HCT116 (cell line): Measurements from ENCODE around the gene HPS3.

Source experiments
- CEBPB ChIP-seq: IDR thresholded peaks from 2 replicates; pipeline ENCODE4 v1.6.1; 2012; ENCODE audit warnings: low read depth
- ELF1 ChIP-seq: IDR thresholded peaks from 2 replicates; pipeline ENCODE4 v1.6.1; 2012; ENCODE audit warnings: low read depth, borderline replicate concordance
- EZH2phosphoT487 ChIP-seq: fragments of 200-600 bp; IDR thresholded peaks from 2 replicates; pipeline ENCODE4 v1.6.1; 2018; ENCODE audit warnings: antibody characterized with exemption, borderline replicate concordance
- JUND ChIP-seq: IDR thresholded peaks from 2 replicates; pipeline ENCODE4 v1.6.1; 2012
- POLR2AphosphoS5 ChIP-seq: IDR thresholded peaks from 2 replicates; pipeline ENCODE4 v1.6.1; 2011; ENCODE audit warnings: mild to moderate bottlenecking, low read depth, low read length, moderate library complexity
- RAD21 ChIP-seq: IDR thresholded peaks from 2 replicates; pipeline ENCODE4 v1.6.1; 2012; ENCODE audit warnings: low read depth, mild to moderate bottlenecking
- ZFX ChIP-seq: fragments of 450-650 bp; IDR thresholded peaks from 2 replicates; pipeline ENCODE4 v1.6.1; 2017
- ZNF274 ChIP-seq: fragments of 200-500 bp; sonication (Bioruptor generic); IDR thresholded peaks from 2 replicates; pipeline ENCODE4 v1.6.1; 2014; ENCODE audit warnings: mild to moderate bottlenecking, low read depth, low read length, inconsistent platforms
- TF ChIP-seq, protein P1 (sequence below): IDR thresholded peaks from 2 replicates; pipeline ENCODE4 v1.6.1; 2012
- TF ChIP-seq, protein P2 (sequence below): IDR thresholded peaks from 2 replicates; pipeline ENCODE4 v1.6.1; 2012; ENCODE audit warnings: low read depth
- TF ChIP-seq, protein P3 (sequence below), 3 experiments: fragments of 200-600 bp in 1 of 3; sonication (generic) in 1 of 3; IDR thresholded peaks in 2 of 3; conservative IDR thresholded peaks in 1 of 3; 2 replicates each; pipeline ENCODE4 v1.5.1; 2012 to 2017; ENCODE audit warnings: low read depth in 2 of 3, low read length in 2 of 3, antibody characterized with exemption in 1 of 3, borderline replicate concordance in 1 of 3, control low read depth in 1 of 3, mild to moderate bottlenecking in 1 of 3, mixed read lengths in 1 of 3, mixed run types in 1 of 3, moderate library complexity in 1 of 3; ENCODE audit not compliant: insufficient read depth in 1 of 3
- TF ChIP-seq, protein P4 (sequence below): IDR thresholded peaks from 2 replicates; pipeline ENCODE4 v1.6.1; 2011; ENCODE audit warnings: mild to moderate bottlenecking, low read length, moderate library complexity; ENCODE audit not compliant: insufficient replicate concordance; ENCODE audit errors: extremely low read depth

DNA sequence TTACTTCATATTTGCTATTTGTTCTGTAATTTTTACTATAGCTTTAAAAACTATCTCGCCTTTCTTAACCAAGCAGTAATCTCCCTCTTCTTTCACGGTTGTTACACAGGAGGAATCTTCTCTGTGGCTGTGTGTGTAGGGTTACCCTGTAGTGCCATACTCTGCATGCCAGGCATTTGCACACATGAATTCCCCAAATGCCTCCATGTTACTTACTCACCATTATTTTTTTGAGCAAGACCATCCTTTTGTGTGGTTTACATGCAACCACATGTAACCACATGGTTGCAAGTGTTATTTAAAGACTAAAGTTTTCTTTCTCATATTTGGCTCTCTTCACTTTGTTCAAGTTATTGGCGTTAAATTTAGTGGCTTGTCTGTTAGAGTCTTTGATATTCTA is 45.5 kb downstream of the HPS3 start:
- TF ChIP-seq RAD21 = no peak
- no peak for TF ChIP-seq POLR2AphosphoS5
- TF ChIP-seq, protein P1, sequence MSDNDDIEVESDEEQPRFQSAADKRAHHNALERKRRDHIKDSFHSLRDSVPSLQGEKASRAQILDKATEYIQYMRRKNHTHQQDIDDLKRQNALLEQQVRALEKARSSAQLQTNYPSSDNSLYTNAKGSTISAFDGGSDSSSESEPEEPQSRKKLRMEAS = no peak
- TF ChIP-seq ZFX = no peak
- TF ChIP-seq, protein P2, sequence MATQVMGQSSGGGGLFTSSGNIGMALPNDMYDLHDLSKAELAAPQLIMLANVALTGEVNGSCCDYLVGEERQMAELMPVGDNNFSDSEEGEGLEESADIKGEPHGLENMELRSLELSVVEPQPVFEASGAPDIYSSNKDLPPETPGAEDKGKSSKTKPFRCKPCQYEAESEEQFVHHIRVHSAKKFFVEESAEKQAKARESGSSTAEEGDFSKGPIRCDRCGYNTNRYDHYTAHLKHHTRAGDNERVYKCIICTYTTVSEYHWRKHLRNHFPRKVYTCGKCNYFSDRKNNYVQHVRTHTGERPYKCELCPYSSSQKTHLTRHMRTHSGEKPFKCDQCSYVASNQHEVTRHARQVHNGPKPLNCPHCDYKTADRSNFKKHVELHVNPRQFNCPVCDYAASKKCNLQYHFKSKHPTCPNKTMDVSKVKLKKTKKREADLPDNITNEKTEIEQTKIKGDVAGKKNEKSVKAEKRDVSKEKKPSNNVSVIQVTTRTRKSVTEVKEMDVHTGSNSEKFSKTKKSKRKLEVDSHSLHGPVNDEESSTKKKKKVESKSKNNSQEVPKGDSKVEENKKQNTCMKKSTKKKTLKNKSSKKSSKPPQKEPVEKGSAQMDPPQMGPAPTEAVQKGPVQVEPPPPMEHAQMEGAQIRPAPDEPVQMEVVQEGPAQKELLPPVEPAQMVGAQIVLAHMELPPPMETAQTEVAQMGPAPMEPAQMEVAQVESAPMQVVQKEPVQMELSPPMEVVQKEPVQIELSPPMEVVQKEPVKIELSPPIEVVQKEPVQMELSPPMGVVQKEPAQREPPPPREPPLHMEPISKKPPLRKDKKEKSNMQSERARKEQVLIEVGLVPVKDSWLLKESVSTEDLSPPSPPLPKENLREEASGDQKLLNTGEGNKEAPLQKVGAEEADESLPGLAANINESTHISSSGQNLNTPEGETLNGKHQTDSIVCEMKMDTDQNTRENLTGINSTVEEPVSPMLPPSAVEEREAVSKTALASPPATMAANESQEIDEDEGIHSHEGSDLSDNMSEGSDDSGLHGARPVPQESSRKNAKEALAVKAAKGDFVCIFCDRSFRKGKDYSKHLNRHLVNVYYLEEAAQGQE = no peak
- TF ChIP-seq, protein P3, sequence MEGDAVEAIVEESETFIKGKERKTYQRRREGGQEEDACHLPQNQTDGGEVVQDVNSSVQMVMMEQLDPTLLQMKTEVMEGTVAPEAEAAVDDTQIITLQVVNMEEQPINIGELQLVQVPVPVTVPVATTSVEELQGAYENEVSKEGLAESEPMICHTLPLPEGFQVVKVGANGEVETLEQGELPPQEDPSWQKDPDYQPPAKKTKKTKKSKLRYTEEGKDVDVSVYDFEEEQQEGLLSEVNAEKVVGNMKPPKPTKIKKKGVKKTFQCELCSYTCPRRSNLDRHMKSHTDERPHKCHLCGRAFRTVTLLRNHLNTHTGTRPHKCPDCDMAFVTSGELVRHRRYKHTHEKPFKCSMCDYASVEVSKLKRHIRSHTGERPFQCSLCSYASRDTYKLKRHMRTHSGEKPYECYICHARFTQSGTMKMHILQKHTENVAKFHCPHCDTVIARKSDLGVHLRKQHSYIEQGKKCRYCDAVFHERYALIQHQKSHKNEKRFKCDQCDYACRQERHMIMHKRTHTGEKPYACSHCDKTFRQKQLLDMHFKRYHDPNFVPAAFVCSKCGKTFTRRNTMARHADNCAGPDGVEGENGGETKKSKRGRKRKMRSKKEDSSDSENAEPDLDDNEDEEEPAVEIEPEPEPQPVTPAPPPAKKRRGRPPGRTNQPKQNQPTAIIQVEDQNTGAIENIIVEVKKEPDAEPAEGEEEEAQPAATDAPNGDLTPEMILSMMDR (IDR thresholded peaks at IDR 0.05 in 2 of 3, conservative IDR thresholded peaks at IDR 0.05 in 1 of 3; ENCODE audit: borderline replicate concordance in 1 of 3, insufficient read depth in 1 of 3, low read depth in 2 of 3, low read length in 2 of 3) = no peak
- TF ChIP-seq ELF1 = no peak
- no peak for TF ChIP-seq JUND
- TF ChIP-seq CEBPB = no peak
- TF ChIP-seq, protein P4, sequence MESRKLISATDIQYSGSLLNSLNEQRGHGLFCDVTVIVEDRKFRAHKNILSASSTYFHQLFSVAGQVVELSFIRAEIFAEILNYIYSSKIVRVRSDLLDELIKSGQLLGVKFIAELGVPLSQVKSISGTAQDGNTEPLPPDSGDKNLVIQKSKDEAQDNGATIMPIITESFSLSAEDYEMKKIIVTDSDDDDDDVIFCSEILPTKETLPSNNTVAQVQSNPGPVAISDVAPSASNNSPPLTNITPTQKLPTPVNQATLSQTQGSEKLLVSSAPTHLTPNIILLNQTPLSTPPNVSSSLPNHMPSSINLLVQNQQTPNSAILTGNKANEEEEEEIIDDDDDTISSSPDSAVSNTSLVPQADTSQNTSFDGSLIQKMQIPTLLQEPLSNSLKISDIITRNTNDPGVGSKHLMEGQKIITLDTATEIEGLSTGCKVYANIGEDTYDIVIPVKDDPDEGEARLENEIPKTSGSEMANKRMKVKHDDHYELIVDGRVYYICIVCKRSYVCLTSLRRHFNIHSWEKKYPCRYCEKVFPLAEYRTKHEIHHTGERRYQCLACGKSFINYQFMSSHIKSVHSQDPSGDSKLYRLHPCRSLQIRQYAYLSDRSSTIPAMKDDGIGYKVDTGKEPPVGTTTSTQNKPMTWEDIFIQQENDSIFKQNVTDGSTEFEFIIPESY = no peak
- no peak for TF ChIP-seq ZNF274
- TF ChIP-seq EZH2phosphoT487 = no peak
